Measurements from ENCODE around the gene SOX5.

Gene SOX5

DNA sequence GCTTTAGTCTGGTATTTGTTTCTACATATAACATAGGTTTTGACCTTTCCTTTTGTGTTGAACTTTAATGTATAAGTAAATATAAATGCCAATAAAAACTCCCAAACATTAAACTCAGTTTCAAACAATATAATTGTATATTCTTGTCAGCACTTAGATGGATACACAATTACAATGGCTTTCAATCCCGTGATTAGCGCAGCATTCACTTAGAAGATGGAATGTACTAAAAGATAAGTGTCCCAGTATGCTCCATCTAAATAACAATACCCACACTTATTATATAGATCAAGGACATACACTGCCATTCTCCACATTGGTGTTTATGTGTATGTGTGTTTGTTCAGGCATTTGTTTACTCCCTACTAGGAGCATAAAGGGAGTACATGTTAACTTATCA is 193.1 kb downstream of the SOX5 start:
- no peak for DNase-seq (ENCODE audit: low read depth)
- no peak for TF ChIP-seq CTCF (IDR thresholded peaks at IDR 0.05; ENCODE audit: low read depth, low read length)
- no peak for TF ChIP-seq MAX (IDR thresholded peaks at IDR 0.05; ENCODE audit: low read depth, low read length)
- no peak for TF ChIP-seq MYC (IDR thresholded peaks at IDR 0.05; ENCODE audit: low read depth, low read length)
- no peak for TF ChIP-seq POLR2A (IDR thresholded peaks at IDR 0.05; ENCODE audit: extremely low read depth, insufficient read length)
- H3K4me3 ChIP-seq (ENCODE audit: low read depth, low read length) = no peak overlapping the region

DNA sequence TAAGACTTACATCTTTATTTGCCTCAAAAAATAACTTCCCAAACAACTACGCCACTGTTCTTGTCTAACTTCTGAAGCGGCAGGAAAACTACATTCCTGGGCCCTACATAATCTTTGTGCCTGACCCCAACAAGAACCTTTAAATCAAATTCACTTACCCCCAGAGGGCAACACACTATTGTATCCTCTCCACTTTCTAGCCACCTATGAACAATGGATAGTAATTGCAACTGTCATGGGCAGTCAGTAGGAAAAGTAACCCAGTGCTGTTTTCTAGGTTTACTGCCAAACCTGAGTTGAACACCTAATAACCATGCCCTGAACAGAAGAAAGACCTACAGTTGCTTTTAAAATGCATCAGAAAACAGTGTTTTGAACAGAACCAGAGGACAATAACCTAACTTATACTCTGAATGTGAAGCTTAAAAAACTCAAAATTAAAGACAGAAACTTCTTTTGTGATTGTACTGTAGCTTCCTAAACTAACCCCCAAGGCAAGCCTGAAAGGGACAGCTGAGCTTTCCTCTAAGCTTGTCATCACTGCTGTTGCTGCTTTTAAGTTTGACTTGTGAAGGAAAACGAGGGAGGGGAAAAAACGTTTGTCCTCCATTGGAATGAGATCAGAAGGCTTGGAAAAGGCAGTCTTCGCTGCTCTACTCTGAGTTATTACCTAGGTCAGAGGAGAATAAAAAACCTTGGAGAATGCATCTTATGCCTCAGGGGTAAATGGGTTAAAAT is 195.7 kb downstream of the SOX5 start:
- no peak for DNase-seq (ENCODE audit: low read depth)
- TF ChIP-seq MYC (IDR thresholded peaks at IDR 0.05; ENCODE audit: low read depth, low read length) = no peak
- TF ChIP-seq MAX (IDR thresholded peaks at IDR 0.05; ENCODE audit: low read depth, low read length) = no peak

GRCh38 chr12:23752245-23752644 is 197.2 kb downstream of the SOX5 start:
- TF ChIP-seq MAX (IDR thresholded peaks at IDR 0.05; ENCODE audit: low read depth, low read length) (no peak), MYC (IDR thresholded peaks at IDR 0.05; ENCODE audit: low read depth, low read length) (no peak), CTCF (IDR thresholded peaks at IDR 0.05; ENCODE audit: low read depth, low read length) (no peak), POLR2A (IDR thresholded peaks at IDR 0.05; ENCODE audit: extremely low read depth, insufficient read length) (no peak)
- H3K4me3 ChIP-seq (ENCODE audit: low read depth, low read length) = no peak overlapping the region
- no peak for DNase-seq (ENCODE audit: low read depth)

More for the DNA sequence above, 195.7 kb downstream of the SOX5 start:
- no peak overlapping the region for H3K4me3 ChIP-seq (ENCODE audit: low read depth, low read length)

DNA sequence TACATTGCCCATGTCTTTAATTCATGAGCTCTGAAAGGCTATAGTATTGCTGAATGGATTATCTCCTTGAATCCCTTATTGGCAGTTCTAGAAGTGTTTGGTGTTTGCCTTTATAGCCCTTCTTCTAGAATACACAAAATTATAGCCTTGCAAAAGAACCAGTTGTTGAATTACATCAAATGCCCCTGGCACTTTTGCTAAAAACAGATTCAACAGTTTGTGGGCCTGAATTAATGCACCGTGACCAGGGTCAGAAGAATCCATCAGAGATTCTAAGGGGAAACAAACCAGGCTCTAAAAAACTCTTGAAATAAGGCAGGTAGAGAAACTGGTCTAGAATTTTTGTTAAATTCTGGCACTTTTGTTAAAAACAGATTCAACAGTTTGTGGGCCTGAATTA is 197.8 kb downstream of the SOX5 start:
- no peak for DNase-seq (ENCODE audit: low read depth)
- TF ChIP-seq CTCF (IDR thresholded peaks at IDR 0.05; ENCODE audit: low read depth, low read length) (no peak), POLR2A (IDR thresholded peaks at IDR 0.05; ENCODE audit: extremely low read depth, insufficient read length) (no peak), MYC (IDR thresholded peaks at IDR 0.05; ENCODE audit: low read depth, low read length) (no peak), MAX (IDR thresholded peaks at IDR 0.05; ENCODE audit: low read depth, low read length) (no peak)
- H3K4me3 ChIP-seq (ENCODE audit: low read depth, low read length) = no peak overlapping the region

DNA sequence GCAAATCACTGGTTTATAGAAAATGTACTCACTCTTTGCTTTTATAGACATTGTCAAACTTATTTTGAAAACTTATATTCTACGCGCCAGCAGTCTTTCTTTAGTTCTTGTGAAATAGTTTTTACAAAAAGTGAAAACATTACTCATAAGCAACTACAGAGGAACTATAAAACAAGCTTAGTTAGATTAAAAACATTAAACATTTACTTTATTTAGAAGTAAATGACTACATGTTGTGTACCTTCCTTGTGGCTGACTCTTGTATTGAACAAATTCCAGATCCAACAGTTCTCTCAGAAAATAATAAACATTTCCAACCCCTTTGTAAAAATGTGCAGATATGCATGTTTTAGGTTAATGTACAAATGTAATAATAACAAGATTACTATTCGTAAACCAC is 198.5 kb downstream of the SOX5 start:
- TF ChIP-seq MYC (IDR thresholded peaks at IDR 0.05; ENCODE audit: low read depth, low read length) (no peak), POLR2A (IDR thresholded peaks at IDR 0.05; ENCODE audit: extremely low read depth, insufficient read length) (no peak), CTCF (IDR thresholded peaks at IDR 0.05; ENCODE audit: low read depth, low read length) (no peak), MAX (IDR thresholded peaks at IDR 0.05; ENCODE audit: low read depth, low read length) (no peak)
- H3K4me3 ChIP-seq (ENCODE audit: low read depth, low read length) = no peak overlapping the region
- DNase-seq (ENCODE audit: low read depth) = no peak

- no peak for DNase-seq (ENCODE audit: low read depth)
- no peak overlapping the region for H3K4me3 ChIP-seq (ENCODE audit: low read depth, low read length)
Observed at GRCh38 chr12:23744696-23745095, 204.8 kb downstream of the SOX5 start.

More at GRCh38 chr12:23744696-23745095, 204.8 kb downstream of the SOX5 start:
- TF ChIP-seq MAX (IDR thresholded peaks at IDR 0.05; ENCODE audit: low read depth, low read length) (no peak), MYC (IDR thresholded peaks at IDR 0.05; ENCODE audit: low read depth, low read length) (no peak), POLR2A (IDR thresholded peaks at IDR 0.05; ENCODE audit: extremely low read depth, insufficient read length) (no peak), CTCF (IDR thresholded peaks at IDR 0.05; ENCODE audit: low read depth, low read length) (no peak)

All from NB4 (cell line).